ENCODE measurements around the gene LIMS3.
"Not testable (repeated sequence)": the region's sequence is repeated elsewhere in the genome, so short reads cannot be mapped to it uniquely, and the experiment has no call there.

LIMS3 gene, protein sequence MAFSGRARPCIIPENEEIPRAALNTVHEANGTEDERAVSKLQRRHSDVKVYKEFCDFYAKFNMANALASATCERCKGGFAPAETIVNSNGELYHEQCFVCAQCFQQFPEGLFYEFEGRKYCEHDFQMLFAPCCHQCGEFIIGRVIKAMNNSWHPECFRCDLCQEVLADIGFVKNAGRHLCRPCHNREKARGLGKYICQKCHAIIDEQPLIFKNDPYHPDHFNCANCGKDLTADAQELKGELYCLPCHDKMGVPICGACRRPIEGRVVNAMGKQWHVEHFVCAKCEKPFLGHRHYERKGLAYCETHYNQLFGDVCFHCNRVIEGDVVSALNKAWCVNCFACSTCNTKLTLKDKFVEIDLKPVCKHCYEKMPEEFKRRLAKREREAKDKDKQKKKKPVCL

DNA sequence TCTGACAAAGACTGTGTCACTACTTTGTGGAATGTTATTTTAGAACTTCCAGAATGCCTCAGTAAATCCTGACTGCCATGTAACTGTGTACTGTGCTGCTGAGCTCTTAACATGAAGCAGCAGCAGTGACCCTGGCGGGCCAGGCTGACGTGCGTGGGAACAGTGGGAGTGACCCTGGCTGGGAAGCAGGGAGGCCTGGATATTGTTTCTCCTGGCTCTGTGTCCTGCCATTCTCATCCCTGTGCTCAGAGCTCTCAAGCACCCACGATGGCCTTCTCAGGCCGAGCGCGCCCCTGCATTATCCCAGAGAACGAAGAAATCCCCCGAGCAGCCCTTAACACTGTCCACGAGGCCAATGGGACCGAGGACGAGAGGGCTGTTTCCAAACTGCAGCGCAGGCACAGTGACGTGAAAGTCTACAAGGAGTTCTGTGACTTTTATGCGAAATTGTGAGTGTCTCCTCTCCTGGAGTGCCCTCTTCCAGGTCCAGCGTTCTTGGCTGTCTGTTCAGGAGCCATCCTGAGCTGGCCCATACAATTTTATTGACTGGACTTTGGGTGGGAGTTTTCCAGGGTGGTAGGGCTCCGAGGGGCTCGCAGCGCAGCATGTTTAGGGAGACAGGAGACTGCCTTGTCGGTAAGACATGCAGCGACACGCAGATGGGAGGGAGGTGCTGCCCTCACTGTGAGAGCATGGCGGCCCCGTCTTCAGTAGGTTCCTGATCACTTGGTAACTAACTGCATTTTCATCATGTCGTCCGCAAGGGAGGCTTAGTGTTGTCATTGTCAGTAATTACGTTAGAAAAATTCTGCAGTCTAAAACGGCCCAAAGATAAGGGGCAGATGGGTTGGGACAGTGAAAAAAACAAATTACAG lies at the start of gene LIMS3:
Gene LIMS3 (plus strand): TSS at position 227 of the 875 bp plus-strand sequence. CDS start 41 bp downstream, at position 268.
- FAIRE-seq, result not testable (repeated sequence)

DNA sequence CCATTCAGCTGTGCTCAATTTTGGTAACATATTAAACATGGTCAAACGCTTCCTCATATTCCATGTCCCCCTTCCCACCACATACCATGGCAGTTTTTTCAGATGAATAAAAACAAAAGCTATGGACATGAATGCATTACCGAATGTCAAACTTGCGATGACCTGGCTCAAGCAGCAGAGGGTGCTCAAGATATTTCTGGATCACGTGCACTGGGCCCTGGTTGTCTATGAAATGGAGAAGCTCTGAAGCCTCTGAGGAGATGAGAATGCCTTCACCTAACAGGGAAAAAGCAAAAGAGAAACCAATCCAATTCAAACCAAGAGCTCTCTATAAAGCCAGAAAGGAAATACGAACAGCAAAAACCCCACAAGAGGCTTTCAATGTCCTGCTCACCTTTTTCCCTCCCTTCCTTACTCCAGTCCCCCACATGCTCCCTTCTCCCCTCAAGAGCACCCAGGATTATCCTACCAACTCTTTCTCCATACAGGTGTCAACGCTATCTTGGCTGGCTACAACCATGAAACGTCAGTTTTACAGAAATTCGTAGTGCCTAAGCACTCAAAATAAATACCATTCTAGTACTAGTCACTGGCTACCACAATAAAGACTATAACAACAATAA lies 27.2 kb upstream of the LIMS3 start:
- not testable (repeated sequence) for FAIRE-seq

DNA sequence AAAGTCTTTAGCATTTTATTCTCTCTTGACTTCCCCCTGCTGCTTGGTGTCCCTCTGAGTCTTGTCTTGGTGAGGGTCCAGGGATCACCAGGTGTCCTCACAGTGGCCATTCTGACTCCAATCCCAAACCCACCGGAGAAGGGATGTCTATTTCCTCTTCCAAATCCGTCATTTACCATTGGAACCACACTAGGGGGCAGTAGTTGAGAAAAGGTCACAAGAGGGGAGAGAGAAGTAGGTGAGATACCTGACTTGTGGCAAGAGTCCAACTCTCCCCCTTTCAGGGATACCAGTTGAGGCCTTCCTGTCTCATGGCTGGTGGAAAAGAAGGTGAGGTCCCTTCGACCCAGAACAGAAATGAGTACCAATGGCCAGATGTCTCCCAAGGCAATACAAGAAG lies 21.9 kb upstream of the LIMS3 start:
- FAIRE-seq, result not testable (repeated sequence)

DNA sequence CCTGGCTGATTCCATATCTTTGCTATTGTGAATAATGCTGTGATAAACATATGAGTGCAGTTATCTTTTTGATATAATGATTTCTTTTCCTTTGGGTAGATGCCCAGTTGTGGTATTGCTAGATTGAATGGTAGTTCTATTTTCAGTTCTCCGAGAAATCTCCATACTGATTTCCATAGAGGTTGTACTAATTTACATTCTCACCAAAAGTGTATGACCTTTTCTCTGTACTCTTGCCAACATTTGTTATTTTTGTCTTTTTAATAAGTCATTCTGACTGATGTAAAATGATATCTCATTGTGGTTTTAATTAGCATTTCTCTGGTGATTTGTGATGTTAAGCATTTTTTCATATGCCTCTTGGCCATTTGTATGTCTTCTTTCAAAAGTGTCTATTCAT lies 16.4 kb upstream of the LIMS3 start:
- not testable (repeated sequence) for FAIRE-seq

DNA sequence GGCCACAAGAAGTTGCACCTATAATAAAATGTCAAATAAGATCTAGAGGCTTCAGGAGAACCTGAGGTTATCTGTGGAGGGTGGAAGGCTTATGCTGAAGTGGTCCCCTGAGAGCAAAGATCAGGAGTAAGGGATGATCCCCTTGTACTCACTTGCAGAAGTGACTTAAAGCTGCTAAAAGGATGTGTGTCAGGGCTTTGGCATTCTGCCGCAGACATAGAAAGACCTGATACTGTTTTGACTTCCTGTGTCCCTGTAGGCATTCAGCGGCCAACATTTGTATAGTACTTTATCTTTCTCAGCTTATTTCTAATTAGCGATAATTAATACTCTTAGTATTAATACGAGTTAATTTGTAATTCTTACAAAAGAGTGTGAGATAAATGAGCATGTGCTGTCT lies 10.1 kb upstream of the LIMS3 start:
- not testable (repeated sequence) for FAIRE-seq

DNA sequence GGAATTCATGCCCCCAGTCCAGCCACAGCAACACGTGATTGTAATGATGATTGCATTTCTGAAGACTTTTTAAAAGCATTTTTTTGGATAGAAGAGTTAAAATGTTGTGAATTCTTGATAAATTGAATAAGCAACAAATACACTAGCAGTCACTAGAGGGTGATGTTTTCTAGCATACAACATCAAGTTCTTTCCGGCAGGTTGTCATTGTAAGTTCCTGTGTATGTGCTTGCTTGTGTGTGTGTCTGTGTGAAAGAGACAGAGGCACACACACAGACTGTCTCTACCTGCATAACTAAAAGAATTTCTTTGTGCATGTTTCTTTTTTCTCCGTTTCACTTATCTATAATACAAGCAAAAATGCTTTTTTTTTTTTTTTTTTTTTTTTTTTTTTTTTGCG lies 8.6 kb upstream of the LIMS3 start:
- FAIRE-seq, result not testable (repeated sequence)

DNA sequence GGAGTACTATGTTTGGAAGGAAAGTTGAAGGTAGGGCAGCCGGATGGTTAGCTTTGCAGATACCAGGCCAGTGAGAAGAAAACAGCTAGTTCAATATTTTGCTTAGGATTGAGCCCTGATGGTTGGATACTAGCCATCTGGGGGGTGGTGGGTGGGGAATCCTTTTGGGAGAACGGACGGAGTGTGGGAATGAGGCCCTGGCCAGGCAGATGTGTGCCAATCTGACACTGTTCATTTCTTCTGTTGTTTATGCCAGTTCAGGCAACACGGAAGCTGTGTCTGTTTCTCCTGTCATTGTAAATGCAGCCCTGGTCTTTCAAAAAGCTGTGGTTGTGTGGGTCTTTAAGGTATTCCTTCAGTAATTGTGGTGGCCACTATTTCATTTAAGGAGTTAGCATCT lies 7.5 kb upstream of the LIMS3 start:
- FAIRE-seq, result not testable (repeated sequence)

DNA sequence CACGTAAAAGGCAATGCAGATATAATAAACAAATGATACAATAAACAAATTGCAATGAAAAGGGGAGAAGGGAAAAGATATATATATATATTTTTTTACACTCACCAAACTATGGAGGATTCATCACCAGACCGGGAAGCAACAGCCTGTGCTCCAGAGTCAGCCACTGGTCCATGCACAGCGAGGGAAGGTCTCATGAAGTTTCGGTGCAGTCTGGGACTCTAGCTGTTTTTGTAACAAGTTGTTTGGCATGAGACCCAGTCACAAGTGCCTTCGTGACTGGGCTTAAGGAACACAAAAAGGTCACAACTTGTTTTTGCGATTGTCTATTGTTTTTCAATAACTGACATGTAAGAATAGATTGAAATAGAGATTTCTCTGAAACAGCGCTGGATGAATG lies 4.8 kb upstream of the LIMS3 start:
- FAIRE-seq, result not testable (repeated sequence)

DNA sequence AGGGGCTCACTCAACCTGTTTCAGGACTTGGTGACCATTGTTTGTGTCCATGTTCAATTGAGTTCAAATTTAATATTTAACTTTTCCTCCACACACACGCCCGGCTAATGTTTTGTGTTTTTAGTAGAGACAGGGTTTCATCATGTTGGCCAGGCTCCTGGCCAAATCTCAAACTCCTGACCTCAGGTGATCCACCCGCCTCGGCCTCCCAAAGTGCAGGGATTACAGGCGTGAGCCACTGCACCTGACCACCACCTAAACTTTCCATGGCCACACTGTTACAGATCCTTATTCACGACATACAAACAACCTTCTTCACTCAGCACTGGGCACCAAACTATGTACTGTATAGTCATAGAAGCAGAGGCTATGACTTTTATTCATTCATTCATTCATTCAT lies 4.3 kb upstream of the LIMS3 start:
- not testable (repeated sequence) for FAIRE-seq

DNA sequence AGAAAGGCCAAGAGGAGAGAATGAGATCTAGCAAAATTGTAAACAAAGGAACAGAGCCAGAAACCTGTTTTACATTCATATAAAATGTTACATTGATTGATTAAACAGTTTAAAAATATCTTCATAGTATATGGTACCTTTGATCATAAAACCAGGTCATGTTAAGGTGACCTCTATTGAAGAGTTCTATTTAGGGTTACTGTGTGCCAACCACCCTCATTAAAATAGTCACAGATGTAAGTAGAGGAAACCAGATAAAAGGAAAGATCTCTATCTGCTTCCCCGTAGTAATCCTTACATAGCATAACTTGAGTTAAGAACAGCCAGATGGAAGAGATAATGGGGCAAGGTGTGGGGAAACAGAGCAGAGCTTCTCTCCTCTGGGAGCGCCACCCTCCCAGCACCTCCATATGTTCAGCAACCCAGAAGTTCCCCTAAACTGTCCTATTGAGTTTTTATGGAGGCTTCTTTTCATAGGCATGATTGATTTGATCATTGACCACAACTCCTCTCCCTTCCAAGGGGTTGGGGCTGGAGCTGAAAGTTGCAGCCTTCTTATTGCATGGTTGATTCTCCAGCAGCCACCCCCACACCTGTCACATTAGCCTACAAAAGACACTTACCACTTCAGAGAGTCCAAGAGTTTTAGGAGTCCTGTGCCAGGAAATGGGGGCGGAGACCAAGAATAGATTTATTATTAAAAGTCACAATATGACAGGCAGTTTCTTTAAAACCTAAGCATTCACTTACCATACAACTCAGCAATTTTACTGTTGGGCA lies 3.2 kb upstream of the LIMS3 start:
- not testable (repeated sequence) for FAIRE-seq

DNA sequence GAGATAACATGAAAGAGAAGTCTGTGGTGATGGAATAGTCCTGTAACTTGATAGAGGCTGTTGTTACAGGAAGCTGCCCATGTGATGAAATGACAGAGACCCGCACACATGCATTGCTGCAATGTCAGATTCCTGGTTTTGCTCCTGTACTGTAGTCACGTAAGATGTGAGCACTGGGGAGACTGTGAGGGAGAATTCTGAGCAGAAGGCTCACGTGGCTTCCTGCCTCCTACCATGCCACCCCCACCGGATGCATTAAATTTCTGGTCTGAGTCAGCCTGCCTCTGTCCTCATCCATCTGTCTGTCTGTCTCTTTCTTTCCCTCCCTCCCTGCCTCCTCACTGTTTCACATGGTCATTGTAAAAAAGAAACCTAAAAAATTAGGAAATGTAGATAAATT lies 2.3 kb upstream of the LIMS3 start:
- FAIRE-seq, result not testable (repeated sequence)

DNA sequence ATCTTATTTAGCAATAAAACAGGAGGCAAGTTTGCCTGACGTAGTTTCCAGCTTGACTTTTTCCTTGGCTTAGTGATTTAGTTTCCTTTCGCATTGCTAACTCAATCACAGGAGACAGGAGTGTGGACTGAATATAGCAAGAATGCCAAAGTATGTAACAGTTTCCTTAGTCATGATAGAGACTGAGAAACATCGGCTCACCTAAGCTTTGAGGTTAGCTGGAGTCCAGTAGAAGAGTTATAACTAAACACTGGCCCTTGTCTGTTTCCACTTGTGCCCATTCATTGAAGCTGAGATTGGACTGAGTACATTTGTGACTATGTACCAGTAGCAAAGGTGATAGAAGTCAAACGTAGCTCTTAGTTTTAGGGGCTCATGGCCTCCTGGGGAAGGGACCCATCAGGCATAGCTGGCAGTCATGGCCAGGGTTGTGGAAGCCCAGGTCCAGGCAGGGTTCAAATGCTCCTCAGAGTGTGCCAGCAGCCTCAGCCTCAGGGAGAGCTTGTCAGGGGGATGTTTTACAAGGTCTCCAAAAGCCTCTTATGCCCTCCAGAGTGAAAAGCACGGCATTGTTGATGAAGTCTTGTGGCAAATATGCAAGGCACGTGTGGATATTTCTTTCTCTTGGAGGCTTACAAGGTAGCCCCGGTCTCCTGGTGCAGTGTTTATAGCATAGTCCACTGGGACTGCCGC lies 573 bp upstream of the LIMS3 start:
- not testable (repeated sequence) for FAIRE-seq

DNA sequence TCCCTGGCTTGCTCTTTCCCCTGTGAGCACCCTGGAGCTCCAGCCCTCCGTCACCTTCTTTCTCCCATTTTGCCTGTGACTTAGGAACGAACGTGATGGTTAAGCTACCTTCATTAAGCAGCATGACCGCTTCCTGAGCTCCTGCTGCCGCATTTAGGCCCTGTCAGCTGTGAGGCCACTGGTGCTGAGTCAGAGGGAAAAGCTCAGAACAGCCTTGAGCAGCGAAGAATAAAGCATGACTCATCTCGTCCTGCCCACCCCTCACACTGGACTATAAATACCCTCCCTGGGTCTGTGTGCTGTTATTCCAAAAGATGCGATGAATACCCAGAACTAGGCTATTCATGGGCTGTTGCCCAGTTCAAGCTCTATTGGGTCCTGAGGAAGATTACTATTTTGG lies 7.3 kb downstream of the LIMS3 start:
- not testable (repeated sequence) for FAIRE-seq

DNA sequence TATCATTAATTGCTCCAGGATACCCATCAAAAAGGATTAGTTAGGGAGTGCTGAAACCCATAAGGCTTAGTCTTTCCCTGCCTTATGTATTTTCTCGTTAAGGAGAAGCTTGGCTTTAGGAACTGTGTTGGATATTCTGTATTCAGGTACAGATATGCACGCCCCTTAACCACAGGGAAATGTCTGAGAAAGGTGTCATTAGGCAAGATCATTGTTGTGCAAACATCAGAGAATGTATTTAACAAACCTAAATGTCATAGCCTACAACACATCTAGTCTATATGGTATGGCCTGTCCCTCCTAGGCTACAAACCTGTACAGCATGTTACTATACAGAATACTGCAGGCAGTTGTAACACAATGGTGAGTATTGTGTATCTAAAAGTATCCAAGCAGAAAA lies 10.1 kb downstream of the LIMS3 start:
- FAIRE-seq, result not testable (repeated sequence)

DNA sequence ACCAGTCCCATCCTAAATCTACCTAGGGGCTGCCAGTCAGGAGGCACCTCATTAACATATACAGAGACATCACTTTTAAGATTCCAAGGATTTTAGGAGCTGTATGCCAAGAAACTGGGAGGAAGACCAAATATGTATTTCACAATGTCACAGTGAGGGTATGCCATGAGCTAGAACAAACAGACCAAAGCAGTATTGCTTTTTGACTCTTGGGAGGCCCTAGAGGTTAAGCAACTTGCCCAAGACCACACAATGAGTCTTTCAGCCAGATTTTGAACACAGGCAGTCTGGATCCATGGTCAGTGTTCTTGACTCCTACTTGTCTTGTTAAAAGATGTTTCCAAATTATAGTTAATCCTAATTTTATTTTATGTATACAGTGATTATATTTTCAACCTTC lies 12.3 kb downstream of the LIMS3 start:
- not testable (repeated sequence) for FAIRE-seq

DNA sequence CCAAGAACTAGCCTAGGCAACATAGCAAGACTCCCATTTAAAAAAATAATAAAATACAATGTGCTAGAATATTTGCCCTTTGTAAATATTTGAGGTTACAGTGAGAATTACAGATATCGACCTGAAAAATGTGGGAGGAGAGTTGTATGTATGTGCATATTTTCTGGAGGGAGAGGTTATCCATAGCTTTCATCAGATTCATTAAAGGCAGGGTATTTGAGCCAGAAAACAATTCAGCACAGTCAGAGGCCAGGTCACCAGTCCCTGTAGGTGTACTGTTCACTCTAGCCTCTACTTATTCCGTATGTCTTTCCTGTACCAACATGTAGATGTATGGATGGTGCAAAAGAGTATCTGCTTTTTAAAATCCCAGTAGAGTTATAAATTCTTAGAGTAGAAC lies 15.4 kb downstream of the LIMS3 start:
- not testable (repeated sequence) for FAIRE-seq

DNA sequence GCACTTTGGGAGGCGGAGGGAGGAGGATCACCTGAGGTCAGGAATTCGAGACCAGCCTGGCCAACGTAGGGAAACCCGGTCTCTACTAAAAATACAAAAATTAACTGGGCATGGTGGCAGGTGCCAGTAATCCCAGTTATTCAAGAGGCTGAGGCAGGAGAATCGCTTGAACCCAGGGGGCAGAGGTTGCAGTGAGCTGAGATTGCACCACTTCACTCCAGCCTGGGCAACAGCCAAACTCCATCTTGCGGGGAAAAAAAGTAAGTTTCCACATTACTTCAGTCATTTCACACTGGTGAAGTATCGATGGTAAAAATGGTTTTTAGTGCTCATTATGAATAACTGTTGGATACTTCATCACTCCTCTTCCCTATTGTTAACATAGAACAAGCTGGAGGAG lies 16.1 kb downstream of the LIMS3 start:
- not testable (repeated sequence) for FAIRE-seq

DNA sequence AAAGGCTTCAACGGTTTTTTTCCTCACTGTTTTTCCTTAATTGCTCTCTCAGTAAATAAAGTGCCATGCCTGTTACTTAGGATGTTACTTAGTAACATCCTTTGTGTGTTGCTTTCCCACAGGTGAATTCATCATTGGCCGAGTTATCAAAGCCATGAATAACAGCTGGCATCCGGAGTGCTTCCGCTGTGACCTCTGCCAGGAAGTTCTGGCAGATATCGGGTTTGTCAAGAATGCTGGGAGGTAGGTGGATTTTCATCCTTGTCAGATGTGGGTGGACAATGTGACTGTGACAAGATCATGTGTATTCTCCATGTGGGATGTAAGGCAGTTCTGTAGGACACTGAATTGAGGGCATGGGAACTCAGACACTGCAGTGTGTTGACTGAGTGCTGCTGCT lies 17.3 kb downstream of the LIMS3 start:
- not testable (repeated sequence) for FAIRE-seq

DNA sequence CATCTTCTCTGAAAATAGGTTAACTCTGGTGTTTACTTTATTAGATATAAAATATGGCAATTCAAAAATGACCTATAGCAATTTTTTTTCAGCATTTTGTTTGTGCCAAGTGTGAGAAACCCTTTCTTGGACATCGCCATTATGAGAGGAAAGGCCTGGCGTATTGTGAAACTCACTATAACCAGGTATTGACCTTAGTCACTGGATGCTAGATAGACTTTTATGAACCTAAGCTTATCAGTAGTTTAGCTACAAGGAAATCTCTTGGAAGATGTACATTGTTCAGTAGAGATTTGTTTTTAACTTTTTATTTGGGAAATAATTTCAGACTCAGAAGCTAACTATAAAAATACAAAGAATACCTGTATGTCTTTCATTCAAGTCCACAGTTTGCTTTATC lies 21.7 kb downstream of the LIMS3 start:
- FAIRE-seq, result not testable (repeated sequence)

DNA sequence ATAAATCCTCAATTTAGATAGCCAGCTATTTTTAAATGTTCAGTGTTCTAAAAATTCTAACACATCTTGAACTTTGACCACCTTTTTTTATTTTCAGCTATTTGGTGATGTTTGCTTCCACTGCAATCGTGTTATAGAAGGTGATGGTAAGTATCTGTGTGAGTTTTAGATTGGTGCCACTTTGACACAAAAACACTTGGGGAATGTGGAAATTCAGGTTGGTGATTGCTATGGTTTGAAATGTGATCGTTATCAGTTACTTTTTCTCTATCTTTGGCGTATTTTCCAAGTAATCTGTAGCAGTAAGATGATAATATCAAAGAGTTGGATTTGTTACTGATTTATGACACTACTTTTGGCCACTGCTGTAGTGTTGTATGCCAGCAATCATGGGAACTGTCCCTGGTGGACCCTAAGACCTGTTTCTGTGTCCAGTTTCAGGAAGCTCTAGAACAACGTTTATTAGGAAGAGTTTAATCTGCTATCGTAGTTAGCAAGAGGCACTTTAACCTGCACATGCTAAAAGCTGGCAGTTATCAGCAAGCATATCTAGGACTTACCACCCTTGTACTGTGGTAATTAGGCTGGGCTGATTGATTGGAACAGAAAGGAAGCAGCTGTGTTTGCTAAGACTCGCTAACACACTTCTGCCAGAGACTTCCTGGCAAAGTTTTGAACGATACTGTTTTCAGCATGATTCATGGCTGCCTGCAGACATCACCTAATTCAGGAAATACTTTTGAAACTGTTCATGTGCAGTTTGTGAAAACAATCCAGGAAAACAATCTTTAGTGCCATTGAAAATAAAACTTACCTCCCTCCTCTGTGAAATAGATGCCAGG lies 23.3 kb downstream of the LIMS3 start:
- not testable (repeated sequence) for FAIRE-seq

DNA sequence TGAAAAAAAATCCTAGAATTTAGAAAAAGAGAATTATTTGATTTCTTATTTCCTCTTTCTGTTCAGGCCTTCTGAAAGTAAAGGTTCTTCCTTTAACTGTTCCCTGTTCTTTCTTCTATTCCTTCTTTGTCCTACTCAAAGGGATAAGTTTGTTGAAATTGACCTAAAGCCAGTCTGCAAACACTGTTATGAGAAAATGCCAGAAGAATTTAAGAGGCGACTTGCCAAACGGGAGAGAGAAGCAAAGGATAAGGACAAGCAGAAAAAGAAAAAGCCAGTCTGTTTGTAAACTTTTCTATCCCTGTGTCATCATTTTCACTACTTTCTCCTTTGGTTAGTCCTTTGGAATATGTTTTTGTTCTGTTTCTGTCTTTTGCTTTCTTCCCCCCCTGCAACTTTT lies 26.0 kb downstream of the LIMS3 start:
- not testable (repeated sequence) for FAIRE-seq
